Neuronal stem cell (in vitro differentiated cells): ENCODE data around the gene LRRC61.
A peak's percentile ranks its signal among the peaks of the same experiment; 100 is the strongest.

Source experiments
- DNase-seq: peaks from one replicate; pipeline ENCODE4 v3.0.0-alpha.2; 2013; ENCODE audit warnings: low spot score
- H2AFZ ChIP-seq: one replicate; pipeline ENCODE4 v1.6.1; 2013; ENCODE audit warnings: mild to moderate bottlenecking, low read length, inconsistent platforms
- H2AK5ac ChIP-seq: 2 replicates; pipeline ENCODE4 v1.6.1; 2013; ENCODE audit warnings: low read depth, mild to moderate bottlenecking, inconsistent platforms, low read length, moderate library complexity, mixed read lengths
- H2BK120ac ChIP-seq: 2 replicates; pipeline ENCODE4 v1.6.1; 2013; ENCODE audit warnings: low read depth, mild to moderate bottlenecking, inconsistent platforms, low read length, moderate library complexity, mixed read lengths
- H2BK12ac ChIP-seq: one replicate; pipeline ENCODE4 v1.6.1; 2013; ENCODE audit warnings: low read length, inconsistent platforms
- H2BK15ac ChIP-seq: 2 replicates; pipeline ENCODE4 v1.6.1; 2013; ENCODE audit warnings: mild to moderate bottlenecking, low read length, inconsistent platforms, mixed read lengths
- H2BK5ac ChIP-seq: one replicate; pipeline ENCODE4 v1.6.1; 2013; ENCODE audit warnings: inconsistent platforms, mild to moderate bottlenecking, low read length, moderate library complexity
- H3K14ac ChIP-seq: one replicate; pipeline ENCODE4 v1.6.1; 2013; ENCODE audit warnings: low read length, inconsistent platforms
- H3K18ac ChIP-seq: 2 replicates; pipeline ENCODE4 v1.6.1; 2013; ENCODE audit warnings: low read length, inconsistent platforms
- H3K23ac ChIP-seq: 2 replicates; pipeline ENCODE4 v1.6.1; 2013; ENCODE audit warnings: low read depth, mild to moderate bottlenecking, mixed read lengths, low read length, inconsistent platforms; ENCODE audit not compliant: poor library complexity
- H3K27ac ChIP-seq: replicated peaks from 3 replicates; pipeline ENCODE4 v1.5.1; 2013; ENCODE audit warnings: low read length, inconsistent platforms
- H3K27me3 ChIP-seq, 3 experiments: 2 replicates each; pipeline ENCODE4 v1.6.1; 2013; ENCODE audit warnings: low read length in 3 of 3, mild to moderate bottlenecking in 2 of 3, inconsistent platforms in 1 of 3, low read depth in 1 of 3, mixed read lengths in 1 of 3, moderate library complexity in 1 of 3; ENCODE audit not compliant: control insufficient read depth in 3 of 3, insufficient read depth in 3 of 3
- H3K36me3 ChIP-seq, 2 donors: replicated peaks in 1 of 2; 2 replicates each; pipeline ENCODE4 v1.6.1; 2013; ENCODE audit warnings: low read length in 2 of 2; ENCODE audit not compliant: control insufficient read depth in 2 of 2, insufficient read depth in 2 of 2
- H3K4ac ChIP-seq: 2 replicates; pipeline ENCODE4 v1.6.1; 2013; ENCODE audit warnings: inconsistent platforms, mild to moderate bottlenecking, low read length, moderate library complexity
- H3K4me1 ChIP-seq, 2 donors: 1 replicate in 1 of 2; 2 replicates in 1 of 2; pipeline ENCODE4 v1.6.1; 2013; ENCODE audit warnings: low read length in 2 of 2, low read depth in 1 of 2; ENCODE audit not compliant: control insufficient read depth in 2 of 2, insufficient read depth in 1 of 2
- H3K4me2 ChIP-seq: one replicate; pipeline ENCODE4 v1.6.1; 2013; ENCODE audit warnings: mild to moderate bottlenecking, low read length, inconsistent platforms; ENCODE audit not compliant: insufficient read depth, poor library complexity, severe bottlenecking
- H3K4me3 ChIP-seq, 2 donors: 2 replicates each; pipeline ENCODE4 v1.5.1; 2013; ENCODE audit warnings: low read length in 2 of 2, mild to moderate bottlenecking in 2 of 2, inconsistent platforms in 1 of 2, moderate library complexity in 1 of 2
- H3K79me1 ChIP-seq: one replicate; pipeline ENCODE4 v1.6.1; 2013; ENCODE audit warnings: low read depth, mild to moderate bottlenecking, inconsistent platforms, low read length, moderate library complexity
- H3K9ac ChIP-seq: one replicate; pipeline ENCODE4 v1.6.1; 2013; ENCODE audit warnings: mild to moderate bottlenecking, low read depth, low read length, inconsistent platforms; ENCODE audit not compliant: poor library complexity
- H3K9me3 ChIP-seq, 2 donors: replicated peaks in 1 of 2; 2 replicates each; pipeline versions ENCODE3 to v1.6.1; 2013; ENCODE audit warnings: low read length in 2 of 2, mild to moderate bottlenecking in 2 of 2, inconsistent platforms in 1 of 2, low read depth in 1 of 2, mixed read lengths in 1 of 2, moderate library complexity in 1 of 2; ENCODE audit not compliant: control insufficient read depth in 2 of 2, insufficient read depth in 1 of 2
- H4K8ac ChIP-seq: one replicate; pipeline ENCODE4 v1.6.1; 2013; ENCODE audit warnings: low read depth, mild to moderate bottlenecking, inconsistent platforms, low read length, moderate library complexity
- H4K91ac ChIP-seq: one replicate; pipeline ENCODE4 v1.6.1; 2013; ENCODE audit warnings: low read length, low read depth, mild to moderate bottlenecking, inconsistent platforms; ENCODE audit not compliant: poor library complexity
- WGBS, 2 donors: extraction: QIAGEN DNeasy Blood & Tissue Kit; methylation state at CpG; one replicate each; pipeline ENCODE4 v1.1.7; 2013; ENCODE audit warnings: missing lambda C conversion rate in 2 of 2, mixed read lengths in 1 of 2; ENCODE audit not compliant: insufficient read length in 2 of 2, insufficient replicate concordance in 1 of 2; ENCODE audit errors: extremely low coverage in 2 of 2; 5-methylcytosine and 5-hydroxymethylcytosine counted together

Gene LRRC61

GRCh38 chr7:150371131-150371995, 48.2 kb downstream of the LRRC61 start:
- H3K23ac ChIP-seq, result peak overlapping the region; percentile 55
- H3K4me1 ChIP-seq, result peaks cover 10 to 20% of the 10 kb centered on the region in 2 donors

DNA sequence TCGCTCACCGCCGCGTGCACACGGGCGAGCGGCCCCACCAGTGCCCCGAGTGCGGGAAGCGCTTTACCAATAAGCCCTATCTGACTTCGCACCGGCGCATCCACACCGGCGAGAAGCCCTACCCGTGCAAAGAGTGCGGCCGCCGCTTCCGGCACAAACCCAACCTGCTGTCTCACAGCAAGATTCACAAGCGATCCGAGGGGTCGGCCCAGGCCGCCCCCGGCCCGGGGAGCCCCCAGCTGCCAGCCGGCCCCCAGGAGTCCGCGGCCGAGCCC, 48.8 kb downstream of the LRRC61 start:
- Histone ChIP-seq H3K36me3 (peaks cover 38 to 60% of the 10 kb centered on the region in 2 donors), H3K23ac (no peak overlapping the region), H3K27ac (no peak overlapping the region), H3K27me3 (no peaks in the 10 kb centered on the region), H4K8ac (no peak overlapping the region), H3K4me1 (peaks cover 13 to 23% of the 10 kb centered on the region in 2 donors), H3K9ac (no peak overlapping the region), H2BK5ac (no peak overlapping the region), H3K14ac (no peak overlapping the region), H3K4me3 (no peak overlapping the region), H2BK12ac (no peak overlapping the region), H3K4me2 (no peak overlapping the region), H2AFZ (no peak overlapping the region), H2BK120ac (no peak overlapping the region), H3K18ac (no peak overlapping the region), H2BK15ac (no peak overlapping the region), H3K9me3 (no peaks in the 10 kb centered on the region), H3K79me1 (peaks cover 23% of the 10 kb centered on the region), H4K91ac (no peak overlapping the region), H3K4ac (no peak overlapping the region), H2AK5ac (no peak overlapping the region)
- no peak for DNase-seq
- no CpG with 5 or more reads among the region's 30 CpGs for WGBS, 2 donors

More at GRCh38 chr7:150371131-150371995, 48.2 kb downstream of the LRRC61 start:
- peak overlapping the region; percentile 5 for H2BK5ac ChIP-seq
- no peak overlapping the region for H3K4me3 ChIP-seq
- H4K91ac ChIP-seq, result no peak overlapping the region
- no peak overlapping the region for H2BK15ac ChIP-seq
- H2BK12ac ChIP-seq, result peak overlapping the region; percentile 58
- WGBS, 2 donors, result no CpG with 5 or more reads among the region's 48 CpGs
- H3K9me3 ChIP-seq, result no peaks in the 10 kb centered on the region
- H2BK120ac ChIP-seq, result no peak overlapping the region
- no peaks in the 10 kb centered on the region for H3K27me3 ChIP-seq
- H3K36me3 ChIP-seq, result peaks cover 38 to 60% of the 10 kb centered on the region in 2 donors
- DNase-seq, result no peak
- no peak overlapping the region for H3K27ac ChIP-seq
- H3K9ac ChIP-seq, result no peak overlapping the region
- H2AFZ ChIP-seq, result no peak overlapping the region
- peak overlapping the region; percentile 23 for H4K8ac ChIP-seq
- H2AK5ac ChIP-seq, result no peak overlapping the region
- H3K4me2 ChIP-seq, result no peak overlapping the region
- no peak overlapping the region for H3K18ac ChIP-seq
- H3K14ac ChIP-seq, result no peak overlapping the region
- no peak overlapping the region for H3K4ac ChIP-seq
- peaks cover 23% of the 10 kb centered on the region for H3K79me1 ChIP-seq

- Histone ChIP-seq H3K27me3 (no peaks in the 10 kb centered on the region), H3K18ac (no peak overlapping the region), H3K4ac (no peak overlapping the region), H3K27ac (no peak overlapping the region), H2AK5ac (no peak overlapping the region), H3K23ac (peak overlapping the region; percentile 97), H2BK5ac (no peak overlapping the region), H2BK15ac (no peak overlapping the region), H3K4me3 (peak overlapping the region in 1 of 2 donors; percentile 32), H3K4me1 (peaks cover 16 to 23% of the 10 kb centered on the region in 2 donors), H2BK12ac (no peak overlapping the region), H3K36me3 (peaks cover 38 to 60% of the 10 kb centered on the region in 2 donors), H3K9me3 (no peaks in the 10 kb centered on the region), H2AFZ (no peak overlapping the region), H3K79me1 (peaks cover 23% of the 10 kb centered on the region), H3K4me2 (no peak overlapping the region), H4K91ac (no peak overlapping the region), H3K14ac (peak overlapping the region; percentile 51), H4K8ac (peak overlapping the region; percentile 97), H2BK120ac (no peak overlapping the region), H3K9ac (no peak overlapping the region)
- WGBS, 2 donors, result no CpG with 5 or more reads among the region's 79 CpGs
- no peak for DNase-seq
Measured at GRCh38 chr7:150372271-150373048, 49.3 kb downstream of the LRRC61 start.
